EL (cell line): ENCODE measurements around the gene LRP8.
"Not testable (repeated sequence)": the region's sequence is repeated elsewhere in the genome, so short reads cannot be mapped to it uniquely, and the experiment has no call there.

Experiments used
- DNase-seq: peaks from one replicate; pipeline ENCODE4 v3.0.0-alpha.2; 2016

Gene LRP8

DNA sequence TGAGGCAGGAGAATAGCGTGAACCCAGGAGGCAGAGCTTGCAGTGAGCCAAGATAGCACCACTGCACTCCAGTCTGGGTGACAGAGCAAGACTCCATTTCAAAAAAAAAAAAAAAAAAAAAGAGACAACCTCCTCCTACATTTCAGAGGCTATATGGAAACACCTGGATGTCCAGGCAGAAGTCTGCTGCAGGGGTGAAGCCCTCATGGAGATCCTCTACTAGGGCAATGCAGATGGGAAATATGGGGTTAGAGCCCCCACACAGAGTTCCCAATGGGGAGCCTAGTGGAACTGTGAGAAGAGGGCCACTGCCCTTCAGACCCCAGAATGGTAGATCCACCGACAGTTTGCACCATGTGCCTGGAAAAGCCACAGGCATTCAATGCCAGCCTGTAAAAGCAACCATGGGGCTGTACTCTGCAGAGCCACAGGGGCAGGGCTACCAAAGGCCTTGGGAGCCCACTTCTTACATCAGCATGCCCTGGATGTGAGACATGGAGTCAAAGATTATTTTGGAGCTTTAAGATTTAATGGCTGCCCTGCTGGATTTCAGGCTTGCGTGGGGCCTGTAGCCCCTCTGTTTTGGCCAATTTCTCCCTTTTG lies 121.7 kb downstream of the LRP8 start:
- not testable (repeated sequence) for DNase-seq

- not testable (repeated sequence) for DNase-seq
Observed at GRCh38 chr1:53205496-53205895, 122.4 kb downstream of the LRP8 start.

DNA sequence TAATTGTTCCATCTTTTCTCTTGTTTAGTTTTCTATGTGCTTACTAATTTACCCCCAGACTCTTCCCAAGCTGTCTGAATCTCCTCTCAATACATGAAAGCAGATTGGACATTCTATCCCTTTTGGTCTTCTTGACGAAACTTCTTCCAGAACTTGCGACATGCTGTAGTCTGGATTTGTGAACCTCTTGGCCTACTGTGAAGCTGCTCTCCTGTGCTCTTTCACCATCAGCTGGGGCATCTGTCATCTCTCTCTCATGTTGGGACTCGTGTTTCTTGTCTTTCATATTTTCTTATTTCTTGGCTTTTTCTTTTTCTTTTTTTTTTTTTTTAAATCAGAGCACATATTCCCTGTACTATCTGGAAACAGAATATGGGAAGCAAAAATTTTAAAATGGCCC lies 124.4 kb downstream of the LRP8 start:
- DNase-seq, result no peak

DNA sequence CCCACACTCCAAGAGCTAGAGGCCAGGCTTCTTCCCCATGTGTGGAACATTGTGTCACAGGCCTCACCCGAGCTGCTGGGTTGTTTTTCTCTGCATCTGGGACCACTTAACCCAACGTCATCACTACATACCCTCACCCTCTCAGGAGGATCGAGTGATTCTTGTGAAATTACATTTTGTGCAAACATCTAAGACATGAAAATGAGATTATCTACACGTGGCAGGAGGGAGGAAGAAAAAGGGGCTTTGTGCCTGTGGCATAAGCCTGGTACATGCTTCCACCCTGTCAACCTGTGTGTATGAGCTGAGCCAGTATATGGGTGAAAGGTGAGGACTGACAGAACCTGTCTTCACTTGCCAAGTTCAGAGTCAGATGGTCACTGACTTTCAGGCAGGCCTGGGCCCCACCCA lies 129.6 kb downstream of the LRP8 start:
- peak; percentile 30 for DNase-seq

- DNase-seq, result peak; percentile 40
Observed at GRCh38 chr1:53197291-53198200, 130.3 kb downstream of the LRP8 start.

- peak; percentile 96 for DNase-seq
Observed at GRCh38 chr1:53196485-53197290, 131.2 kb downstream of the LRP8 start, which contains the start of gene CPT2. CPT2 (plus strand) TSS chr1:53196824; CDS start chr1:53196944, 120 bp downstream.

DNA sequence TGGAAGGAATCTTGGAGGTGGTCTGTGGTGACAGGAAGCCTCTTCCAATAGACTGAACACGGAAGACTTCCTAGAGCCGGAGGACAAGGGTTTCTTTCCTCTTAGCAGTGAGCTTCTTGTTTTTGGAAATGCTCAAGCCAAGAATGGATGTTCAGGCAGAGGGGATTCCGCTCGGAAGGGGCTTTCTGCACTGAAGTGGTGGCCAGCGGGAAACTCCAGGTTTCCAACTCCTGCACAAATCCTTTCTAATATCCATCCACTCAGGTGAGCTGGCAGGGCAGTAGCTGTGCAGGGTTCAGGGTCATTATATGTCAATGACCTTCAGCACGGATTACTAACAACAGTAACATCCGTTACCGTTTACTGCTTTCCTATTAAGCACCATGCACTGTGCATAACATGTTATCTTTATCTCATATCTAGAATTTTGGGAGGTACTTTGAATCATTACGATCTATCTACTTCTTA lies 131.8 kb downstream of the LRP8 start:
- no peak for DNase-seq

DNA sequence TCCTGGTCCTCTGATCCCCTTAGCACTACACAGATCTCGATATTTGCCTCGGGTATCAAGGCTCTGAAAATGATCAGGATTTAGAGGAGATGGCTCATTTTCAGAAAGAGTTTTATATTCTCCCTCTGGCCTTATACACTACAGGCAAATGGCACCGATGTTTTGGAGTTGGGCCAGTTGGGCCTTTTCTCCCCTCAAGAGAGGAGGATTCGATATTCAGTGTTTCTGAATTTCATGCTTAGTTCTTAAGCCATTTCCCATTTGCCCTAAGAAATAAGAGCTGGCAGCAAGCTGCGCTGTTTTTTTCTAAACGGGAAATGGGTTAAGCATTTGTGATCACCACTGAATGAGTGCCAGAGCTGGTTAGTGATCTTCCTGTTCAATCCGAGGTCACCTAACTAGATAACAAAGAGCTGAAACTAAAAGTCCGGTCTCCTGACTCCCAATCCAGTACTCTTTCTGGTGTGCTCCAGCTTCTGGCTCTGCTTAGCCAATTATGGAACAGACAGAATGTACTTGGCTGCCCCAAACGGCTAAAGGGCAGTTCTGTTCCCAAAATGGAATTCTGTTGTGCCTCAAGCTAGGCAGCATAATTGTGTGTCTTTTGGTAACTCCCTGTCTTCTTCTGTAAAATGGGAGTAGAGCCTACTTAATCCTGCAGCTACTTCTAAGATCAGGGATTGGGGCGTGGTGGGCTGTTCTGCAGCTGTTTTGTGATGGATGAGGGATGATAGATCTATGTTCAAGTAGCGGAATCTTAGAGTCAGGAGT lies 132.4 kb downstream of the LRP8 start:
- DNase-seq, result no peak
